Activated CD8-positive, alpha-beta T cell treated with anti-CD3 and anti-CD28 coated beads for 36 hours (primary cell): ENCODE results near the gene SASS6. TPM values are rescaled to one million over a fixed set of nuclear protein-coding genes. Genes with fewer than 3 reads are reported as not detected.

Source experiments
- ATAC-seq: fragments of 200-7000 bp; cut with Tn5 transposase; one replicate; pipeline ENCODE4 v1.10.0; 2021; ENCODE audit warnings: mild to moderate bottlenecking, moderate library complexity
- CTCF ChIA-PET: fragments of 350-600 bp; sonication (Branson Sonifier 250); formaldehyde crosslinking; loops from one replicate; lab custom pipeline; 2021; ENCODE audit warnings: antibody characterized with exemption; lab: Charles Lee
- POLR2A ChIA-PET: fragments of 350-600 bp; sonication (Branson Sonifier 250); formaldehyde crosslinking; loops from one replicate; lab custom pipeline; 2021; ENCODE audit warnings: antibody characterized with exemption; lab: Charles Lee
- DNase-seq: peaks from one replicate; pipeline ENCODE4 v3.0.0-alpha.2; 2020
- H3K27ac Mint-ChIP-seq: one replicate; pipeline ENCODE4 v1.8.0; 2021; ENCODE audit warnings: mild to moderate bottlenecking, mixed read lengths
- H3K27me3 Mint-ChIP-seq: one replicate; pipeline ENCODE4 v1.8.0; 2021; ENCODE audit warnings: mixed read lengths
- H3K36me3 Mint-ChIP-seq: one replicate; pipeline ENCODE4 v1.8.0; 2021; ENCODE audit warnings: low read depth, mixed read lengths
- H3K4me1 Mint-ChIP-seq: one replicate; pipeline ENCODE4 v1.8.0; 2021; ENCODE audit warnings: low read depth, mixed read lengths
- H3K4me3 Mint-ChIP-seq: one replicate; pipeline ENCODE4 v1.8.0; 2021; ENCODE audit warnings: mild to moderate bottlenecking, moderate library complexity, mixed read lengths
- H3K9me3 Mint-ChIP-seq: one replicate; pipeline ENCODE4 v1.8.0; 2021; ENCODE audit warnings: mixed read lengths
- CTCF ChIP-seq: fragments of 200-600 bp; IDR thresholded peaks from one replicate; pipeline ENCODE4 v1.8.0; 2022; ENCODE audit warnings: antibody characterized with exemption, mild to moderate bottlenecking
- intact Hi-C: fragments of 100-400 bp; cut with micrococcal nuclease; formaldehyde crosslinking; loops from one replicate; pipeline ENCODE4 v1.10.0; 2022
- total RNA-seq, 2 experiments: library from RNA; stranded (reverse); gene quantifications; one replicate each; pipeline ENCODE4 v1.2.3, GENCODE V29; 2021

SASS6 gene
- total RNA-seq, 2 experiments from 2014 or later, result 12.9 to 13.6 TPM

- no peak overlapping the region for H3K27ac Mint-ChIP-seq
- H3K36me3 Mint-ChIP-seq, result peaks cover 55% of the 10 kb centered on the region
- no peak for DNase-seq
- no peak overlapping the region for H3K4me3 Mint-ChIP-seq
- intact Hi-C loops, result no loop called here
- no peaks in the 10 kb centered on the region for H3K9me3 Mint-ChIP-seq
- CTCF ChIA-PET, result interaction anchor here (1.2 kb wide), 1 partner anchor 9 kb away, joined by 3 read pairs; no protein-coding TSS in a partner anchor
- H3K27me3 Mint-ChIP-seq, result no peaks in the 10 kb centered on the region
- no peak for ATAC-seq
- POLR2A ChIA-PET, result no interaction called here
- peaks cover 23% of the 10 kb centered on the region for H3K4me1 Mint-ChIP-seq
- no peak for TF ChIP-seq CTCF
These were observed 59.2 kb downstream of the SASS6 start for GRCh38 chr1:100073531-100073930.

- Mint-ChIP-seq H3K27me3 (no peaks in the 10 kb centered on the region), H3K36me3 (peaks cover 60% of the 10 kb centered on the region), H3K9me3 (no peaks in the 10 kb centered on the region), H3K27ac (peak overlapping the region; percentile 6), H3K4me3 (no peak overlapping the region), H3K4me1 (peaks cover 23% of the 10 kb centered on the region)
- POLR2A ChIA-PET, result no interaction called here
- intact Hi-C loops, result no loop called here
- DNase-seq, result no peak
- no peak for TF ChIP-seq CTCF
- ATAC-seq, result no peak
- CTCF ChIA-PET, result interaction anchor here (1.0 kb wide), 1 partner anchor 25 kb away, joined by 3 read pairs; no protein-coding TSS in a partner anchor
These were observed 62.4 kb downstream of the SASS6 start for GRCh38 chr1:100070201-100070939.

GRCh38 chr1:100065969-100066227, 66.8 kb downstream of the SASS6 start:
- Mint-ChIP-seq H3K27ac (peak overlapping the region; percentile 84), H3K27me3 (no peaks in the 10 kb centered on the region), H3K4me3 (no peak overlapping the region), H3K9me3 (no peaks in the 10 kb centered on the region), H3K4me1 (peaks cover 30% of the 10 kb centered on the region), H3K36me3 (peaks cover 58% of the 10 kb centered on the region)
- no peak for DNase-seq
- POLR2A ChIA-PET, result no interaction called here
- intact Hi-C loops, result no loop called here
- no peak for ATAC-seq
- CTCF ChIA-PET, result no interaction called here
- TF ChIP-seq CTCF, result no peak

- CTCF ChIA-PET, result no interaction called here
- intact Hi-C loops, result no loop called here
- Mint-ChIP-seq H3K36me3 (peaks cover 56% of the 10 kb centered on the region), H3K27ac (peak overlapping the region; percentile 84), H3K9me3 (no peaks in the 10 kb centered on the region), H3K4me1 (peaks cover 27% of the 10 kb centered on the region), H3K27me3 (no peaks in the 10 kb centered on the region), H3K4me3 (no peak overlapping the region)
- POLR2A ChIA-PET, result no interaction called here
- DNase-seq, result no peak
- TF ChIP-seq CTCF, result no peak
- ATAC-seq, result no peak
These were observed 67.4 kb downstream of the SASS6 start for GRCh38 chr1:100065183-100065968.

DNA sequence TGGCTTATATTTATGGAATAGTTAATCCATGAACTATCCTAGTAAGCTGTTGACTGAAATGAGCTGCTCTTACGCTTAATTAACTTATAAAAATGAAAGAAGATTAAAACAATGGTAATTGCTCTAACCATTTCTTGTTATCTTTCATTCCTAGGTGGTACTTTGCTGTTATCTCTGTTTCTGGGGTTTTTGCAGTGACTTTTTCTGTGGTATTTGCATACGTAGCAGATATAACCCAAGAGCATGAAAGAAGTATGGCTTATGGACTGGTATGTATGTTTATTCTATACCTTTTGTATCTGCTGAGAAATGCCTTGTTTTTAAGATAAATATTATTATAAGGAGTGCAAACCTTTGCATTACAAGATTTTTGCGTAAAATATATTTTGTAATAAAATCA, 71.0 kb downstream of the SASS6 start:
- ChIA-PET POLR2A (no interaction called here), CTCF (no interaction called here)
- Mint-ChIP-seq H3K36me3 (peaks cover 46% of the 10 kb centered on the region), H3K27me3 (no peaks in the 10 kb centered on the region), H3K4me3 (no peak overlapping the region), H3K4me1 (peaks cover 25% of the 10 kb centered on the region), H3K9me3 (no peaks in the 10 kb centered on the region), H3K27ac (no peak overlapping the region)
- ATAC-seq, result no peak
- no peak for TF ChIP-seq CTCF
- intact Hi-C loops, result no loop called here
- no peak for DNase-seq
